ENCODE results near the gene CALML6. TPM values are rescaled to one million over a fixed set of nuclear protein-coding genes. Genes with fewer than 3 reads are reported as not detected.

Gene CALML6
- total and polyA plus RNA-seq, 10 of the 15 experiments (the other 5 are each of a cell fraction or from before 2014, with no cell fraction given), result 0.07 to 1.3 (median 0.21) TPM; not detected in 5

DNA sequence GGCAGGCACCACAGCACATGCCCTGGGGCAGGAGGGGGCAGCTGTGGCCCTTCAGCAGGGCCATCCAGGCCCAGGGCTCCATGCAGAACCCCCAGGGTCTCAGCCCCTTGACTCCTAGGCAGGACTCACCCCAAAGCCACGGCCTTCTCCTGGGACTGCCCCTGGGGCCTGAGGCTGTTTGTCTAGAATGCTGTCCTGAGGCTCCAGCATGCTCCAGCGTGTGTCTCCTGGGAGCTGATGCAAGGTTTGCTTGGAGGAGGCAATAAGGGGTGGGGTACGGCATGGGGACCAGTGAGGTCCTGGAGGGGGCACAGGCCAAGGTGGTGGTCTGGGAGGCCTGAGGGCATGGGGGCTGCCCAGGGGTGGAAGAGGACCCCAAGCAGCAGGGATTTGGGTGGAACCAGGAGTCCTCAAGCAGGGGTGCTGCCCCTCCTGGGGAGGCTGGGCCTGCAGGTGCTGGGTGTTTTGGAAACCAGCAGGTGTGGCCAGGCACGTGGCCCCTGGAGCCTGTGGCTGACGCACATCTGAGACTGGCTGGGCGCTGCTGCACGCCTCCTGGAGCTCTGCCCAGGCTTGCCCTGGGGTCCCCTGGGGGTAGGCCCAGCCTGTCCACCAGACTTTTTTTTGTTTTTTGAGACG is 7.8 kb upstream of the CALML6 start (continued):
- 0 out of 2 replicates have a peak, but pooled peaks have one; percentile 44 for TF ChIP-seq HDGF (IDR thresholded peaks at IDR 0.05)
- peak; percentile 86; the same call in 1 of the 2 replicates for TF ChIP-seq PAX5 (IDR thresholded peaks at IDR 0.05; ENCODE audit: borderline replicate concordance, low read depth, low read length)
- TF ChIP-seq MYC (IDR thresholded peaks at IDR 0.05; ENCODE audit: insufficient read depth, insufficient read length, insufficient replicate concordance, low read length, severe bottlenecking), result no peak
- TF ChIP-seq RAD51 (IDR thresholded peaks at IDR 0.05), result peak; percentile 69
- TF ChIP-seq EP300 (IDR thresholded peaks at IDR 0.05; ENCODE audit: borderline replicate concordance in 1 of 2, control insufficient read depth in 1 of 2, low read depth in 2 of 2, low read length in 2 of 2), result peak in 1 of 2 experiments; percentile 63; a peak in 2 of 4 replicates
- TF ChIP-seq CHD1 (IDR thresholded peaks at IDR 0.05; ENCODE audit: low read depth, low read length), result no peak
- TF ChIP-seq DPF2 (IDR thresholded peaks at IDR 0.05), result peak; percentile 53; the same call in 1 of the 2 replicates
- no peak for TF ChIP-seq HCFC1 (IDR thresholded peaks at IDR 0.05; ENCODE audit: low read length)
- TF ChIP-seq TCF3 (IDR thresholded peaks at IDR 0.05; ENCODE audit: borderline replicate concordance, insufficient read depth, low read depth, low read length), result peak; percentile 95
- 0 out of 2 replicates have a peak, but pooled peaks have one; percentile 36 for TF ChIP-seq CREM (IDR thresholded peaks at IDR 0.05; ENCODE audit: low read depth)
- TF ChIP-seq, protein P1, sequence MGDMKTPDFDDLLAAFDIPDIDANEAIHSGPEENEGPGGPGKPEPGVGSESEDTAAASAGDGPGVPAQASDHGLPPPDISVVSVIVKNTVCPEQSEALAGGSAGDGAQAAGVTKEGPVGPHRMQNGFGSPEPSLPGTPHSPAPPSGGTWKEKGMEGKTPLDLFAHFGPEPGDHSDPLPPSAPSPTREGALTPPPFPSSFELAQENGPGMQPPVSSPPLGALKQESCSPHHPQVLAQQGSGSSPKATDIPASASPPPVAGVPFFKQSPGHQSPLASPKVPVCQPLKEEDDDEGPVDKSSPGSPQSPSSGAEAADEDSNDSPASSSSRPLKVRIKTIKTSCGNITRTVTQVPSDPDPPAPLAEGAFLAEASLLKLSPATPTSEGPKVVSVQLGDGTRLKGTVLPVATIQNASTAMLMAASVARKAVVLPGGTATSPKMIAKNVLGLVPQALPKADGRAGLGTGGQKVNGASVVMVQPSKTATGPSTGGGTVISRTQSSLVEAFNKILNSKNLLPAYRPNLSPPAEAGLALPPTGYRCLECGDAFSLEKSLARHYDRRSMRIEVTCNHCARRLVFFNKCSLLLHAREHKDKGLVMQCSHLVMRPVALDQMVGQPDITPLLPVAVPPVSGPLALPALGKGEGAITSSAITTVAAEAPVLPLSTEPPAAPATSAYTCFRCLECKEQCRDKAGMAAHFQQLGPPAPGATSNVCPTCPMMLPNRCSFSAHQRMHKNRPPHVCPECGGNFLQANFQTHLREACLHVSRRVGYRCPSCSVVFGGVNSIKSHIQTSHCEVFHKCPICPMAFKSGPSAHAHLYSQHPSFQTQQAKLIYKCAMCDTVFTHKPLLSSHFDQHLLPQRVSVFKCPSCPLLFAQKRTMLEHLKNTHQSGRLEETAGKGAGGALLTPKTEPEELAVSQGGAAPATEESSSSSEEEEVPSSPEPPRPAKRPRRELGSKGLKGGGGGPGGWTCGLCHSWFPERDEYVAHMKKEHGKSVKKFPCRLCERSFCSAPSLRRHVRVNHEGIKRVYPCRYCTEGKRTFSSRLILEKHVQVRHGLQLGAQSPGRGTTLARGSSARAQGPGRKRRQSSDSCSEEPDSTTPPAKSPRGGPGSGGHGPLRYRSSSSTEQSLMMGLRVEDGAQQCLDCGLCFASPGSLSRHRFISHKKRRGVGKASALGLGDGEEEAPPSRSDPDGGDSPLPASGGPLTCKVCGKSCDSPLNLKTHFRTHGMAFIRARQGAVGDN (IDR thresholded peaks at IDR 0.05), result peak; percentile 68
- peak; percentile 94 to 98 for TF ChIP-seq BHLHE40 (IDR thresholded peaks at IDR 0.05; ENCODE audit: borderline replicate concordance in 1 of 2, low read depth in 2 of 2, low read length in 1 of 2)
- TF ChIP-seq MEF2B (IDR thresholded peaks at IDR 0.05; ENCODE audit: partially characterized antibody, poor library complexity, severe bottlenecking), result peak; percentile 91

Measured in GM12878 (cell line).